Esophagus muscularis mucosa (tissue), 4 donors: ENCODE results near the gene BCL3.

ENCODE experiments used
- CTCF ChIP-seq, 3 experiments: fragments of 200-600 bp in 2 of 3; fragments of 450-650 bp in 1 of 3; sonication (generic) in 2 of 3; IDR thresholded peaks; one replicate each; pipeline ENCODE4 v1.5.1; 2017 to 2019; ENCODE audit warnings: antibody characterized with exemption in 3 of 3, mild to moderate bottlenecking in 2 of 3, moderate library complexity in 1 of 3
- EP300 ChIP-seq: sonication (generic); formaldehyde crosslinking; IDR thresholded peaks from one replicate; pipeline ENCODE4 v1.6.1; 2017; ENCODE audit warnings: antibody characterized with exemption
- POLR2A ChIP-seq: fragments of 450-650 bp; IDR thresholded peaks from one replicate; pipeline ENCODE4 v1.6.1; 2017; ENCODE audit warnings: antibody characterized with exemption, moderate library complexity, mild to moderate bottlenecking, low read depth
- POLR2AphosphoS5 ChIP-seq, 2 donors: sonication (generic); formaldehyde crosslinking; IDR thresholded peaks; one replicate each; pipeline ENCODE4 v1.6.1; 2017; ENCODE audit warnings: antibody characterized with exemption in 2 of 2

GRCh38 chr19:44754750-44755080 is 6.2 kb downstream of the BCL3 start:
- TF ChIP-seq CTCF (IDR thresholded peaks at IDR 0.05), result no peak
- no peak for TF ChIP-seq EP300
- no peak for TF ChIP-seq POLR2A
- TF ChIP-seq POLR2AphosphoS5 (IDR thresholded peaks at IDR 0.05), result no peak
